HepG2 (cell line): ENCODE data around the gene HARS2. TPM values are rescaled to one million over a fixed set of nuclear protein-coding genes. Genes with fewer than 3 reads are reported as not detected.

ENCODE experiments used
- CCDC6 ChIP-seq: sonication (generic); formaldehyde crosslinking; IDR thresholded peaks from 2 replicates; pipeline ENCODE4 v1.8.1; 2022; ENCODE audit warnings: mild to moderate bottlenecking, missing genetic modification reagents, moderate library complexity
- FOXO1 ChIP-seq: sonication (generic); formaldehyde crosslinking; IDR thresholded peaks from 2 replicates; pipeline ENCODE4 v1.4.0; 2020; ENCODE audit warnings: missing genetic modification reagents
- KMT2B ChIP-seq: IDR thresholded peaks from 2 replicates; pipeline ENCODE4 v1.6.1; 2016; ENCODE audit warnings: missing genetic modification reagents, missing compliant biosample characterization
- MEF2D ChIP-seq: sonication (generic); formaldehyde crosslinking; IDR thresholded peaks from 2 replicates; pipeline ENCODE4 v1.5.1; 2020; ENCODE audit warnings: mild to moderate bottlenecking, missing genetic modification reagents
- NFE2L2 ChIP-seq: fragments of 150-350 bp; IDR thresholded peaks from 2 replicates; pipeline ENCODE4 v1.6.1; 2014; ENCODE audit warnings: low read length
- RBM39 ChIP-seq: fragments of 200-400 bp; formaldehyde crosslinking; IDR thresholded peaks from one replicate; pipeline ENCODE4 v1.6.1; 2018; ENCODE audit warnings: antibody characterized with exemption, mild to moderate bottlenecking, low read depth, low read length; ENCODE audit not compliant: poor library complexity, severe bottlenecking
- SCMH1 ChIP-seq: sonication (generic); formaldehyde crosslinking; IDR thresholded peaks from 2 replicates; pipeline ENCODE4 v1.9.0; 2021; ENCODE audit warnings: missing genetic modification reagents, mild to moderate bottlenecking, borderline replicate concordance
- SIX1 ChIP-seq: sonication (generic); formaldehyde crosslinking; IDR thresholded peaks from 2 replicates; pipeline ENCODE4 v1.4.0; 2020; ENCODE audit warnings: missing genetic modification reagents, borderline replicate concordance
- SMAD3 ChIP-seq: sonication (generic); formaldehyde crosslinking; IDR thresholded peaks from 2 replicates; pipeline ENCODE4 v1.4.0; 2020; ENCODE audit warnings: missing genetic modification reagents
- SP5 ChIP-seq: IDR thresholded peaks from 2 replicates; pipeline ENCODE4 v1.6.1; 2016; ENCODE audit warnings: low read depth, borderline replicate concordance
- THAP11 ChIP-seq: IDR thresholded peaks from 2 replicates; pipeline ENCODE4 v1.6.1; 2016; ENCODE audit warnings: missing biosample characterization, missing genetic modification reagents
- TMF1 ChIP-seq: sonication (generic); formaldehyde crosslinking; IDR thresholded peaks from 2 replicates; pipeline ENCODE4 v1.8.1; 2022; ENCODE audit warnings: low read depth, missing genetic modification reagents
- ZMYM4 ChIP-seq: sonication (generic); formaldehyde crosslinking; IDR thresholded peaks from 2 replicates; pipeline ENCODE4 v1.8.1; 2023; ENCODE audit warnings: mild to moderate bottlenecking, missing genetic modification reagents
- ZNF335 ChIP-seq: sonication (generic); formaldehyde crosslinking; IDR thresholded peaks from 2 replicates; pipeline ENCODE4 v1.4.0; 2020; ENCODE audit warnings: missing genetic modification reagents
- ZNF354B ChIP-seq: sonication (generic); formaldehyde crosslinking; IDR thresholded peaks from 2 replicates; pipeline ENCODE4 v1.8.0; 2022; ENCODE audit warnings: mild to moderate bottlenecking, missing genetic modification reagents
- ZNF678 ChIP-seq: sonication (generic); formaldehyde crosslinking; IDR thresholded peaks from 2 replicates; pipeline ENCODE4 v1.4.0; 2020; ENCODE audit warnings: mild to moderate bottlenecking, missing genetic modification reagents
- ZNF776 ChIP-seq: sonication (generic); formaldehyde crosslinking; IDR thresholded peaks from 2 replicates; pipeline ENCODE4 v1.4.0; 2020; ENCODE audit warnings: mild to moderate bottlenecking, missing genetic modification reagents
- ZNF780A ChIP-seq: sonication (generic); formaldehyde crosslinking; IDR thresholded peaks from 2 replicates; pipeline ENCODE4 v1.8.0; 2022; ENCODE audit warnings: mild to moderate bottlenecking, missing genetic modification reagents, moderate library complexity
- ZNF841 ChIP-seq: sonication (generic); formaldehyde crosslinking; IDR thresholded peaks from 2 replicates; pipeline ENCODE4 v1.8.1; 2023; ENCODE audit warnings: missing genetic modification reagents, borderline replicate concordance
- ZSCAN31 ChIP-seq: sonication (generic); formaldehyde crosslinking; IDR thresholded peaks from 2 replicates; pipeline ENCODE4 v1.5.0; 2020; ENCODE audit warnings: low read depth, mild to moderate bottlenecking, missing genetic modification reagents
- polyA plus RNA-seq, 8 experiments: library from polyadenylated mRNA; depleted of rRNA in 3 of 8; stranded (reverse) in 7 of 8; unstranded in 1 of 8; fragments of >200 nt; fragmentation: Illumina TruSeq in 4 of 8; extraction: Trizol in 4 of 8; gene quantifications; 2 replicates each; pipeline versions ENCODE4 v1.2.1 to v1.2.3, GENCODE V29; 2011 to 2016; ENCODE audit warnings: low read depth in 4 of 8, missing spikeins in 1 of 8, mixed read lengths in 1 of 8; ENCODE audit not compliant: insufficient read depth in 1 of 8
- total RNA-seq, 5 experiments: library from RNA; depleted of rRNA; stranded (reverse); fragments of >200 nt; fragmentation: Illumina TruSeq; extraction: Trizol; gene quantifications; 2 replicates each; pipeline ENCODE4 v1.2.3, GENCODE V29; 2016; ENCODE audit warnings: low read depth in 1 of 5
- TF ChIP-seq, protein P1 (sequence below): fragments of 450-650 bp; IDR thresholded peaks from 2 replicates; pipeline ENCODE4 v1.6.1; 2017
- TF ChIP-seq, protein P2 (sequence below): sonication (generic); formaldehyde crosslinking; IDR thresholded peaks from 2 replicates; pipeline ENCODE4 v1.4.0; 2020; ENCODE audit warnings: mild to moderate bottlenecking, missing genetic modification reagents
- TF ChIP-seq, protein P3 (sequence below): IDR thresholded peaks from 2 replicates; pipeline ENCODE4 v1.4.0; 2020; ENCODE audit warnings: mild to moderate bottlenecking, missing genetic modification reagents
- TF ChIP-seq, protein P4 (sequence below): sonication (generic); formaldehyde crosslinking; IDR thresholded peaks from 2 replicates; pipeline ENCODE4 v1.4.0; 2020; ENCODE audit warnings: missing genetic modification reagents

Gene HARS2
- total and polyA plus RNA-seq, 2 of the 13 experiments (the other 11 are each of a cell fraction or from before 2014, with no cell fraction given), result 17.9 to 25.8 TPM

DNA sequence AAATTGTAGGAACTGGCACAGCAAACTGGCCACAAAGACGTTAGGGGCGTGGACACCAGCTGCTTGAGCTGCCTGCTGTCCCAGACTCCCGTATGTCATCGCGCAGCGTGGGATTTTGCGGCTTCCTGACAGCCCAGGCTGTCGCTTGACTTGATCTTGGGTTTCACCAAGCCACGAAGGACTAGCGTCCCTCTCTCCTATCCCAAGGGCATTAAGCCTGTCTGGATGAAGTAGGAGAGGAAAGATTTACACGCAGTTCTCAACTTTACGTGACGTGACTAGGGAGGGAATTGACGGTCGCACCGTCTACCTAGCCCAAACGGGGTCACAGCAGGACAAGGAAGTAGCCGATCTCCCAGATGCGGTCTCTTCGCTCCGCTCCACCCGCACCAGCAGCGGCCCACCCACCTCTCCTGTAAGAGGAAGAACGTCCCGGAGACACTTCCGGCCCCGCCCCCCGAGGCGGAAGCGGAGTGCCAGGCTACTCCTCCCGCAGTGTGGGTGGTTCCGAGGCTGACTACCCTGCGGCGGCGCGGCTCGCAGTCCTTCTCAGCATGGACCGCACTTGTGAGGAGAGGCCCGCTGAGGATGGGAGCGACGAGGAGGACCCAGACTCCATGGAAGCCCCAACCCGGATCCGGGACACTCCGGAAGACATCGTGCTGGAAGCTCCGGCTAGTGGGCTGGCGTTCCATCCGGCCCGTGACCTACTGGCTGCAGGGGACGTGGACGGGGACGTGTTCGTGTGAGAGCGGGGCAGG lies 26.7 kb upstream of the HARS2 start, which contains the start of gene WDR55 (continued):
- TF ChIP-seq MEF2D (CRISPR knock-in tag) (peak; percentile 71; the same call in 1 of the 2 replicates), THAP11 (peak; percentile 89), TMF1 (no peak), SCMH1 (CRISPR knock-in tag) (no peak), ZNF354B (no peak), ZMYM4 (CRISPR knock-in tag) (peak; percentile 56; the same call in 1 of the 2 replicates), SMAD3 (CRISPR knock-in tag) (peak; percentile 62; the same call in 1 of the 2 replicates), FOXO1 (CRISPR knock-in tag) (no peak; the same call in 1 of the 2 replicates), SIX1 (CRISPR knock-in tag) (0 out of 2 replicates have a peak, but pooled peaks have one; percentile 21), KMT2B (CRISPR knock-in tag) (peak; percentile 93), RBM39 (peak; percentile 69), ZNF678 (no peak), ZNF335 (CRISPR knock-in tag) (0 out of 2 replicates have a peak, but pooled peaks have one; percentile 34), ZNF841 (CRISPR knock-in tag) (no peak), ZNF780A (peak; percentile 71; the same call in 1 of the 2 replicates), NFE2L2 (no peak), ZSCAN31 (CRISPR knock-in tag) (peak; percentile 59), ZNF776 (CRISPR knock-in tag) (peak; percentile 57; the same call in 1 of the 2 replicates), SP5 (CRISPR knock-in tag) (peak; percentile 71), CCDC6 (CRISPR knock-in tag) (peak; percentile 91)
- TF ChIP-seq, protein P1, sequence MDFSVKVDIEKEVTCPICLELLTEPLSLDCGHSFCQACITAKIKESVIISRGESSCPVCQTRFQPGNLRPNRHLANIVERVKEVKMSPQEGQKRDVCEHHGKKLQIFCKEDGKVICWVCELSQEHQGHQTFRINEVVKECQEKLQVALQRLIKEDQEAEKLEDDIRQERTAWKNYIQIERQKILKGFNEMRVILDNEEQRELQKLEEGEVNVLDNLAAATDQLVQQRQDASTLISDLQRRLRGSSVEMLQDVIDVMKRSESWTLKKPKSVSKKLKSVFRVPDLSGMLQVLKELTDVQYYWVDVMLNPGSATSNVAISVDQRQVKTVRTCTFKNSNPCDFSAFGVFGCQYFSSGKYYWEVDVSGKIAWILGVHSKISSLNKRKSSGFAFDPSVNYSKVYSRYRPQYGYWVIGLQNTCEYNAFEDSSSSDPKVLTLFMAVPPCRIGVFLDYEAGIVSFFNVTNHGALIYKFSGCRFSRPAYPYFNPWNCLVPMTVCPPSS, result no peak
- TF ChIP-seq, protein P2, sequence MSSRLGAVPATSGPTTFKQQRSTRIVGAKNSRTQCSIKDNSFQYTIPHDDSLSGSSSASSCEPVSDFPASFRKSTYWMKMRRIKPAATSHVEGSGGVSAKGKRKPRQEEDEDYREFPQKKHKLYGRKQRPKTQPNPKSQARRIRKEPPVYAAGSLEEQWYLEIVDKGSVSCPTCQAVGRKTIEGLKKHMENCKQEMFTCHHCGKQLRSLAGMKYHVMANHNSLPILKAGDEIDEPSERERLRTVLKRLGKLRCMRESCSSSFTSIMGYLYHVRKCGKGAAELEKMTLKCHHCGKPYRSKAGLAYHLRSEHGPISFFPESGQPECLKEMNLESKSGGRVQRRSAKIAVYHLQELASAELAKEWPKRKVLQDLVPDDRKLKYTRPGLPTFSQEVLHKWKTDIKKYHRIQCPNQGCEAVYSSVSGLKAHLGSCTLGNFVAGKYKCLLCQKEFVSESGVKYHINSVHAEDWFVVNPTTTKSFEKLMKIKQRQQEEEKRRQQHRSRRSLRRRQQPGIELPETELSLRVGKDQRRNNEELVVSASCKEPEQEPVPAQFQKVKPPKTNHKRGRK (CRISPR knock-in tag), result no peak
- TF ChIP-seq, protein P3, sequence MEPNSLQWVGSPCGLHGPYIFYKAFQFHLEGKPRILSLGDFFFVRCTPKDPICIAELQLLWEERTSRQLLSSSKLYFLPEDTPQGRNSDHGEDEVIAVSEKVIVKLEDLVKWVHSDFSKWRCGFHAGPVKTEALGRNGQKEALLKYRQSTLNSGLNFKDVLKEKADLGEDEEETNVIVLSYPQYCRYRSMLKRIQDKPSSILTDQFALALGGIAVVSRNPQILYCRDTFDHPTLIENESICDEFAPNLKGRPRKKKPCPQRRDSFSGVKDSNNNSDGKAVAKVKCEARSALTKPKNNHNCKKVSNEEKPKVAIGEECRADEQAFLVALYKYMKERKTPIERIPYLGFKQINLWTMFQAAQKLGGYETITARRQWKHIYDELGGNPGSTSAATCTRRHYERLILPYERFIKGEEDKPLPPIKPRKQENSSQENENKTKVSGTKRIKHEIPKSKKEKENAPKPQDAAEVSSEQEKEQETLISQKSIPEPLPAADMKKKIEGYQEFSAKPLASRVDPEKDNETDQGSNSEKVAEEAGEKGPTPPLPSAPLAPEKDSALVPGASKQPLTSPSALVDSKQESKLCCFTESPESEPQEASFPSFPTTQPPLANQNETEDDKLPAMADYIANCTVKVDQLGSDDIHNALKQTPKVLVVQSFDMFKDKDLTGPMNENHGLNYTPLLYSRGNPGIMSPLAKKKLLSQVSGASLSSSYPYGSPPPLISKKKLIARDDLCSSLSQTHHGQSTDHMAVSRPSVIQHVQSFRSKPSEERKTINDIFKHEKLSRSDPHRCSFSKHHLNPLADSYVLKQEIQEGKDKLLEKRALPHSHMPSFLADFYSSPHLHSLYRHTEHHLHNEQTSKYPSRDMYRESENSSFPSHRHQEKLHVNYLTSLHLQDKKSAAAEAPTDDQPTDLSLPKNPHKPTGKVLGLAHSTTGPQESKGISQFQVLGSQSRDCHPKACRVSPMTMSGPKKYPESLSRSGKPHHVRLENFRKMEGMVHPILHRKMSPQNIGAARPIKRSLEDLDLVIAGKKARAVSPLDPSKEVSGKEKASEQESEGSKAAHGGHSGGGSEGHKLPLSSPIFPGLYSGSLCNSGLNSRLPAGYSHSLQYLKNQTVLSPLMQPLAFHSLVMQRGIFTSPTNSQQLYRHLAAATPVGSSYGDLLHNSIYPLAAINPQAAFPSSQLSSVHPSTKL (CRISPR knock-in tag), result no peak; the same call in 1 of the 2 replicates
- TF ChIP-seq, protein P4, sequence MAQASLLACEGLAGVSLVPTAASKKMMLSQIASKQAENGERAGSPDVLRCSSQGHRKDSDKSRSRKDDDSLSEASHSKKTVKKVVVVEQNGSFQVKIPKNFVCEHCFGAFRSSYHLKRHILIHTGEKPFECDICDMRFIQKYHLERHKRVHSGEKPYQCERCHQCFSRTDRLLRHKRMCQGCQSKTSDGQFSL (CRISPR knock-in tag), result no peak
